ENCODE results near the gene LRBA. TPM values are rescaled to one million over a fixed set of nuclear protein-coding genes. Genes with fewer than 3 reads are reported as not detected.

The LRBA gene
- total RNA-seq, 1 experiment from 2014 or later, result 69.1 TPM

DNA sequence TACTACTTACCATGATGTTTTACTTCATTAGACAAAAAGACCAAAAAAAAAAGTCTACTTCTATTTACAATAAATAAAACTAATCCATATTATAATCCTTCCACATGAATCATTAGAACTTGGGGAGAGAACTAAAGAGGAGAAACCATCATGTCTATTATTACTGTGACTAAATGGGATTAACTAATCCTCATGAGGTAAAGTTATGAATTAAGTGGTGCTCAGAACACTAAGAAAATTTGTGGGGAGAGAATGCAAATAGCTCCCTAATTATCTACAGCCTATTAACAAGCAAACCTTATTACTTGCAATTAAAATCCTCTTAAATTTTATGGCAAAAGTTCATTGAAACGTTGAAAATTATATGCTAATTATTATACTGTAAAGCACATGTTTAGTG lies 364.3 kb downstream of the LRBA start (continued):
- TF ChIP-seq, protein P1, sequence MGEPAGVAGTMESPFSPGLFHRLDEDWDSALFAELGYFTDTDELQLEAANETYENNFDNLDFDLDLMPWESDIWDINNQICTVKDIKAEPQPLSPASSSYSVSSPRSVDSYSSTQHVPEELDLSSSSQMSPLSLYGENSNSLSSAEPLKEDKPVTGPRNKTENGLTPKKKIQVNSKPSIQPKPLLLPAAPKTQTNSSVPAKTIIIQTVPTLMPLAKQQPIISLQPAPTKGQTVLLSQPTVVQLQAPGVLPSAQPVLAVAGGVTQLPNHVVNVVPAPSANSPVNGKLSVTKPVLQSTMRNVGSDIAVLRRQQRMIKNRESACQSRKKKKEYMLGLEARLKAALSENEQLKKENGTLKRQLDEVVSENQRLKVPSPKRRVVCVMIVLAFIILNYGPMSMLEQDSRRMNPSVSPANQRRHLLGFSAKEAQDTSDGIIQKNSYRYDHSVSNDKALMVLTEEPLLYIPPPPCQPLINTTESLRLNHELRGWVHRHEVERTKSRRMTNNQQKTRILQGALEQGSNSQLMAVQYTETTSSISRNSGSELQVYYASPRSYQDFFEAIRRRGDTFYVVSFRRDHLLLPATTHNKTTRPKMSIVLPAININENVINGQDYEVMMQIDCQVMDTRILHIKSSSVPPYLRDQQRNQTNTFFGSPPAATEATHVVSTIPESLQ (CRISPR knock-in tag; IDR thresholded peaks at IDR 0.05), result no peak
- TF ChIP-seq CREB1 (CRISPR knock-in tag; IDR thresholded peaks at IDR 0.05) (no peak), ZNF219 (CRISPR knock-in tag; IDR thresholded peaks at IDR 0.05; ENCODE audit: borderline replicate concordance) (no peak), ZNF532 (CRISPR knock-in tag; IDR thresholded peaks at IDR 0.05; ENCODE audit: borderline replicate concordance) (no peak), NR2C2 (CRISPR knock-in tag; IDR thresholded peaks at IDR 0.05) (no peak)

DNA sequence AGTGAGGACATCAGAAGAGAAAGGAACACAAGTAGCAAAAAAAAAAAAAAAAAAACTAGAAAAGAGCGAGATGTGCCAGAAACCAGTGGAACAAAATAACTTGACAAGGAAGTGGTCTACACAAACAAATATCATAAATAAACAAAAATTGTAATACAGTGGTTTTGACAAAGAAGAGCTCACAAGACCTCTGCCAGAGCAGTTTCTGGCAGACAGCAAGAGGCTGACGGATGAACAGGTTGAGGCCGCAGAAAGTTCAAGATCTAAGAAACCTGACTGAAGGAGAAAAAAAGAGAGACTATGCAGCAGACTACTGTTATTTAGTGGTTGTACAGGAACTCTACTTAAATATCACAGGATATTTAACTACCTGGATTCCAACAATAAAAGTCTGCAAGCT lies 367.0 kb downstream of the LRBA start:
- no peak overlapping the region for H3K4me3 Mint-ChIP-seq
- no peaks in the 10 kb centered on the region for H3K9me3 Mint-ChIP-seq
- no peak for DNase-seq (ENCODE audit: low spot score)
- POLR2A ChIA-PET, result no interaction called here
- ATAC-seq, result no peak
- no peaks in the 10 kb centered on the region for H3K27me3 Mint-ChIP-seq (ENCODE audit: low read depth)
- no peaks in the 10 kb centered on the region for H3K4me1 Mint-ChIP-seq
- CTCF ChIA-PET, result no interaction called here
- H3K36me3 Mint-ChIP-seq, result no peaks in the 10 kb centered on the region
- no peak overlapping the region; the same call in 1 of the 2 replicates for H3K27ac Mint-ChIP-seq
- no peak for TF ChIP-seq ESRRA (CRISPR knock-in tag; IDR thresholded peaks at IDR 0.05; ENCODE audit: borderline replicate concordance)
- no peak for TF ChIP-seq ZNF532 (CRISPR knock-in tag; IDR thresholded peaks at IDR 0.05; ENCODE audit: borderline replicate concordance)
- no peak for TF ChIP-seq ELF4 (CRISPR knock-in tag; IDR thresholded peaks at IDR 0.05; ENCODE audit: low read depth)
- no peak for TF ChIP-seq ATF2 (CRISPR knock-in tag; IDR thresholded peaks at IDR 0.05; ENCODE audit: borderline replicate concordance, low read depth)
- TF ChIP-seq, protein P2, sequence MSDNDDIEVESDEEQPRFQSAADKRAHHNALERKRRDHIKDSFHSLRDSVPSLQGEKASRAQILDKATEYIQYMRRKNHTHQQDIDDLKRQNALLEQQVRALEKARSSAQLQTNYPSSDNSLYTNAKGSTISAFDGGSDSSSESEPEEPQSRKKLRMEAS (CRISPR knock-in tag; IDR thresholded peaks at IDR 0.05), result no peak
- TF ChIP-seq CREM (CRISPR knock-in tag; IDR thresholded peaks at IDR 0.05), result no peak
- no peak for TF ChIP-seq NR3C1 (CRISPR knock-in tag; conservative IDR thresholded peaks at IDR 0.05; ENCODE audit: low read depth)
- no peak for TF ChIP-seq NFATC4 (CRISPR knock-in tag; IDR thresholded peaks at IDR 0.05)
- TF ChIP-seq OVOL2 (CRISPR knock-in tag; IDR thresholded peaks at IDR 0.05; ENCODE audit: borderline replicate concordance), result no peak
- no peak for TF ChIP-seq PRRX2 (CRISPR knock-in tag; IDR thresholded peaks at IDR 0.05)
- TF ChIP-seq, protein P3, sequence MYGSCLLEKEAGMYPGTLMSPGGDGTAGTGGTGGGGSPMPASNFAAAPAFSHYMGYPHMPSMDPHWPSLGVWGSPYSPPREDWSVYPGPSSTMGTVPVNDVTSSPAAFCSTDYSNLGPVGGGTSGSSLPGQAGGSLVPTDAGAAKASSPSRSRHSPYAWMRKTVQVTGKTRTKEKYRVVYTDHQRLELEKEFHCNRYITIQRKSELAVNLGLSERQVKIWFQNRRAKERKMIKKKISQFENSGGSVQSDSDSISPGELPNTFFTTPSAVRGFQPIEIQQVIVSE (CRISPR knock-in tag; IDR thresholded peaks at IDR 0.05; ENCODE audit: borderline replicate concordance), result no peak
- TF ChIP-seq, protein P4, sequence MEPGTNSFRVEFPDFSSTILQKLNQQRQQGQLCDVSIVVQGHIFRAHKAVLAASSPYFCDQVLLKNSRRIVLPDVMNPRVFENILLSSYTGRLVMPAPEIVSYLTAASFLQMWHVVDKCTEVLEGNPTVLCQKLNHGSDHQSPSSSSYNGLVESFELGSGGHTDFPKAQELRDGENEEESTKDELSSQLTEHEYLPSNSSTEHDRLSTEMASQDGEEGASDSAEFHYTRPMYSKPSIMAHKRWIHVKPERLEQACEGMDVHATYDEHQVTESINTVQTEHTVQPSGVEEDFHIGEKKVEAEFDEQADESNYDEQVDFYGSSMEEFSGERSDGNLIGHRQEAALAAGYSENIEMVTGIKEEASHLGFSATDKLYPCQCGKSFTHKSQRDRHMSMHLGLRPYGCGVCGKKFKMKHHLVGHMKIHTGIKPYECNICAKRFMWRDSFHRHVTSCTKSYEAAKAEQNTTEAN (CRISPR knock-in tag; IDR thresholded peaks at IDR 0.05), result no peak
- no peak for TF ChIP-seq FOXP4 (CRISPR knock-in tag; IDR thresholded peaks at IDR 0.05)
- TF ChIP-seq RORB (CRISPR knock-in tag; IDR thresholded peaks at IDR 0.05), result no peak
- TF ChIP-seq ZNF121 (CRISPR knock-in tag; IDR thresholded peaks at IDR 0.05), result no peak
- TF ChIP-seq NR2C2 (CRISPR knock-in tag; IDR thresholded peaks at IDR 0.05), result no peak
- no peak for TF ChIP-seq JAZF1 (CRISPR knock-in tag; IDR thresholded peaks at IDR 0.05)
